Gastroesophageal sphincter (tissue), 4 donors: ENCODE results near the gene WDR70. TPM values are rescaled to one million over a fixed set of nuclear protein-coding genes. Genes with fewer than 3 reads are reported as not detected.

ENCODE experiments used
- ATAC-seq: fragments of 150-250 bp; one replicate; pipeline ENCODE4 v1.9.1; 2016; ENCODE audit warnings: mild to moderate bottlenecking, moderate library complexity
- H3K27ac ChIP-seq, 4 donors: fragments of 200-600 bp; sonication (generic) in 3 of 4; 1 replicate in 3 of 4; 2 replicates in 1 of 4; pipeline ENCODE4 v1.5.1; 2016 to 2019
- H3K27me3 ChIP-seq: fragments of 200-600 bp; sonication (generic); one replicate; pipeline ENCODE4 v1.5.1; 2019
- H3K36me3 ChIP-seq, 2 donors: fragments of 200-600 bp; sonication (generic); one replicate each; pipeline ENCODE4 v1.5.1; 2019; ENCODE audit warnings: control low read depth in 1 of 2
- H3K4me1 ChIP-seq, 3 donors: fragments of 200-600 bp; sonication (generic); 1 replicate in 2 of 3; 2 replicates in 1 of 3; pipeline ENCODE4 v1.5.1; 2016 to 2019; ENCODE audit warnings: control low read depth in 2 of 3
- H3K4me3 ChIP-seq, 2 donors: fragments of 200-600 bp; sonication (generic); one replicate each; pipeline ENCODE4 v1.5.1; 2019; ENCODE audit warnings: mild to moderate bottlenecking in 1 of 2, moderate library complexity in 1 of 2
- H3K9me3 ChIP-seq, 3 donors: fragments of 200-600 bp; sonication (generic); one replicate each; pipeline ENCODE4 v1.5.1; 2017 to 2019; ENCODE audit warnings: control low read depth in 2 of 3
- CTCF ChIP-seq, 4 experiments: fragments of 200-600 bp in 2 of 4; fragments of 450-650 bp in 2 of 4; sonication (generic) in 1 of 4; IDR thresholded peaks; one replicate each; pipeline ENCODE4 v1.5.1; 2017 to 2019; ENCODE audit warnings: antibody characterized with exemption in 4 of 4, mild to moderate bottlenecking in 2 of 4, moderate library complexity in 2 of 4
- EP300 ChIP-seq: sonication (generic); formaldehyde crosslinking; IDR thresholded peaks from one replicate; pipeline ENCODE4 v1.6.1; 2017; ENCODE audit warnings: antibody characterized with exemption, mild to moderate bottlenecking
- POLR2A ChIP-seq, 2 donors: fragments of 450-650 bp; IDR thresholded peaks; one replicate each; pipeline ENCODE4 v1.6.1; 2017; ENCODE audit warnings: antibody characterized with exemption in 2 of 2, mild to moderate bottlenecking in 2 of 2, moderate library complexity in 1 of 2
- POLR2AphosphoS5 ChIP-seq: sonication (generic); formaldehyde crosslinking; IDR thresholded peaks from one replicate; pipeline ENCODE4 v1.6.1; 2017; ENCODE audit warnings: antibody characterized with exemption
- WGBS, 2 donors: methylation state at CpG; one replicate each; pipeline ENCODE4 v1.1.5; 2018; ENCODE audit warnings: low coverage in 1 of 2; 5-methylcytosine and 5-hydroxymethylcytosine counted together
- total RNA-seq, 4 donors: library from RNA; depleted of rRNA; stranded (reverse); fragments of >200 nt; gene quantifications; one replicate each; pipeline ENCODE4 v1.1.0, GENCODE V29; 2016

Gene WDR70
- total RNA-seq, 4 donors from 2014 or later = 15.5 to 24.3 (median 22.2) TPM

GRCh38 chr5:37496902-37497445 is 117.9 kb downstream of the WDR70 start:
- Histone ChIP-seq H3K36me3 (peaks cover 0 to 13% of the 10 kb centered on the region in 2 donors), H3K4me3 (no peak overlapping the region), H3K9me3 (no peaks in the 10 kb centered on the region), H3K27ac (peak overlapping the region in 1 of 4 donors; percentile 68), H3K4me1 (peaks cover 0 to 31% (median 0%) of the 10 kb centered on the region in 3 donors), H3K27me3 (no peaks in the 10 kb centered on the region)
- TF ChIP-seq CTCF (IDR thresholded peaks at IDR 0.05) = no peak
- ATAC-seq = no peak
- WGBS, 2 donors = 82 to 100% methylated on average over 1 to 3 of the region's 3 CpGs

- WGBS, 2 donors = 85% methylated on average over 1 of the region's 1 CpG; no CpG with 5 or more reads in 1 of the 2 donors
- no peaks in the 10 kb centered on the region for H3K27me3 ChIP-seq
- peaks cover 0 to 14% (median 0%) of the 10 kb centered on the region in 3 donors for H3K4me1 ChIP-seq
- H3K4me3 ChIP-seq = no peak overlapping the region
- no peaks in the 10 kb centered on the region for H3K9me3 ChIP-seq
- H3K27ac ChIP-seq = no peak overlapping the region
- ATAC-seq = no peak
- H3K36me3 ChIP-seq = peaks cover 0 to 15% of the 10 kb centered on the region in 2 donors
- TF ChIP-seq POLR2A (IDR thresholded peaks at IDR 0.05) (no peak), POLR2AphosphoS5 (no peak)
Measured at GRCh38 chr5:37501152-37501551, 122.0 kb downstream of the WDR70 start.

GRCh38 chr5:37506241-37506640 is 127.1 kb downstream of the WDR70 start:
- WGBS, 2 donors = 89 to 93% methylated on average over 3 of the region's 3 CpGs

GRCh38 chr5:37506722-37507121 is 127.6 kb downstream of the WDR70 start:
- no peak overlapping the region for H3K4me3 ChIP-seq
- TF ChIP-seq EP300 (no peak), CTCF (IDR thresholded peaks at IDR 0.05) (no peak), POLR2A (IDR thresholded peaks at IDR 0.05) (no peak), POLR2AphosphoS5 (no peak)

More at GRCh38 chr5:37506241-37506640, 127.1 kb downstream of the WDR70 start:
- Histone ChIP-seq H3K27me3 (no peaks in the 10 kb centered on the region), H3K27ac (no peak overlapping the region), H3K4me3 (no peak overlapping the region), H3K4me1 (peaks cover 0 to 8% (median 0%) of the 10 kb centered on the region in 3 donors), H3K36me3 (peaks cover 0 to 10% of the 10 kb centered on the region in 2 donors), H3K9me3 (no peaks in the 10 kb centered on the region)
- TF ChIP-seq POLR2AphosphoS5 (no peak), CTCF (IDR thresholded peaks at IDR 0.05) (no peak), POLR2A (IDR thresholded peaks at IDR 0.05) (no peak), EP300 (no peak)
- no peak for ATAC-seq

GRCh38 chr5:37511646-37512045 is 132.5 kb downstream of the WDR70 start:
- ATAC-seq = no peak
- H3K4me3 ChIP-seq = no peak overlapping the region
- no peak for TF ChIP-seq EP300
- no peak for TF ChIP-seq POLR2AphosphoS5
- TF ChIP-seq POLR2A (IDR thresholded peaks at IDR 0.05) = no peak
- no peak for TF ChIP-seq CTCF (IDR thresholded peaks at IDR 0.05)
- no peaks in the 10 kb centered on the region for H3K27me3 ChIP-seq
- no peak overlapping the region for H3K27ac ChIP-seq
- 91 to 93% methylated on average over 1 of the region's 1 CpG for WGBS, 2 donors
- H3K4me1 ChIP-seq = no peaks in the 10 kb centered on the region
- peaks cover 0 to 3% of the 10 kb centered on the region in 2 donors for H3K36me3 ChIP-seq
- H3K9me3 ChIP-seq = no peaks in the 10 kb centered on the region

More at GRCh38 chr5:37506722-37507121, 127.6 kb downstream of the WDR70 start:
- no peaks in the 10 kb centered on the region for H3K9me3 ChIP-seq
- no peak for ATAC-seq
- WGBS, 2 donors = 90 to 100% methylated on average over 2 to 5 of the region's 5 CpGs
- H3K36me3 ChIP-seq = peaks cover 0 to 10% of the 10 kb centered on the region in 2 donors
- H3K4me1 ChIP-seq = peaks cover 0 to 3% (median 0%) of the 10 kb centered on the region in 3 donors
- no peaks in the 10 kb centered on the region for H3K27me3 ChIP-seq
- no peak overlapping the region for H3K27ac ChIP-seq
